Measurements from ENCODE around the gene CDH15.
"Not testable (repeated sequence)": the region's sequence is repeated elsewhere in the genome, so short reads cannot be mapped to it uniquely, and the experiment has no call there.

Gene CDH15

DNA sequence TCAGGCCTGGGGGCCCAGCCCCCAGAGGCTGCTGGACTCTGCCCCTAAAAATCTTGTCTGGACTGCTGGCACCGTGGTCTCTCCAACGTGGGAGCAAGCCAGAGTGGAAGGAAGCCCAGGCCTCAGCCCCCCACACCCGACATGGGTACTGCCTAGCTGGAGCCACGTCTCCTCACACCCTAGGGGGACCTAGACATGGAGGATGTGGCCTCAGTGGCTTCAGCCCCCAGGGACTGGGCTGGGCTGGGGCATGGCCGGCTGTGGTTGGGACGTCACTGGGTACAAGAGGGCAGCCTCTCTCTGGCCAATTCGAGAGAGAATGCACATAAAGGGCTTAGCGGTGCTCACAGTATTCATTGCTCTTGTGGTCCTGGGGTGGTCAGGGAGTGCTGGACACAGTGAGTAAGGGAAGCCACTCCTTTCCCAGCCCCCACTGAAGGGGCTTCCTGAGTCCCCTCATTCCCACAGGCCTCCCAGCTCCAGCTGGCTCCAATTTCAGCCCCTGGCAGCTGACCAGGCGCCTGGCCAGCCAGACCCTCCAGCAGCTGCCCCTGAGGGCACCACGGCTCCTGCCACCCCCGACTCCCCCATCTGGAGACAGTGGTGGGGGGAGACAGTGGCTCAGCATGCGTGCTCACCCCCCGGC is 1.1 kb downstream of the CDH15 start:
- DNase-seq (ENCODE audit: low spot score), result no peak

- no peak for DNase-seq (ENCODE audit: low spot score)
Measured at GRCh38 chr16:89173174-89173921, 1.8 kb downstream of the CDH15 start.

DNA sequence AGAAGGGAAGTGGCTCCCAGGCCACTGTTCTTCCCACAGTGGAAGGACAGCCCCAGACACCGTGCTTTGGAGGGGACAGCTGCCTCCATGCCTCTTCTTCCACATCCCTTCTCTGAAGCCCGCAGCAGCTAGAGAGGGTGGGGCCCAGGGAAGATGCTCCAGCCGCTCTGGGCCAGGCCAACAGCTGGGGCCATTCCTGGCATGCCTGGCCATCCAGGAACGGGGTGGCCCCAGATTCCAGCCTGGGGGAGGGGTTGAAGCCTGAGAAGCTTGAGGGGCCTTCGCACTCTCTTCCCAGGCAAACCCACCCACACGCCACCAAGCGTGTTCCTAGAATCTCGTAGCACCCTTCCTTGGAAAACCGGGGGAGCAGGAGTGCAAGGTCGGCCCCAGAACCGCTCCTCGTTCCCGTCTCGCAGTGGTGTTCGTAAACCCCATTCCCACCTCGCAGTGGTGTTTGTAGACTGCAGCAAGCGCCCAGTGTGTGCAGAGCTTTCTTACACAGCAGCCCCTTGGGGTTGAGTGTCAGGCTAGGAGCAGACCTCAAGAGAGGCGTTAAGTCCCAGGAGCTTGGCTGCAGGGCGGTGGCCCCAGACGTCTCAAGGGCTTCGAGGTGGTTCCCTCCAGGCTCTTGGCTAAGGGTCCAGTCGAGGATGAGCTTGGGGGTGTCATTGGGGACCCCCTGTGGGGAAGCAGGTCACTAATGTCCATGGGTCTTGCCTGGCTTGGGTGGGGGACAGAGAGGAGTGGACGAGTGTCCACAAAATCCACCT is 2.7 kb downstream of the CDH15 start:
- no peak for DNase-seq (ENCODE audit: low spot score)

GRCh38 chr16:89174877-89175276 is 3.3 kb downstream of the CDH15 start:
- DNase-seq (ENCODE audit: low spot score), result no peak

DNA sequence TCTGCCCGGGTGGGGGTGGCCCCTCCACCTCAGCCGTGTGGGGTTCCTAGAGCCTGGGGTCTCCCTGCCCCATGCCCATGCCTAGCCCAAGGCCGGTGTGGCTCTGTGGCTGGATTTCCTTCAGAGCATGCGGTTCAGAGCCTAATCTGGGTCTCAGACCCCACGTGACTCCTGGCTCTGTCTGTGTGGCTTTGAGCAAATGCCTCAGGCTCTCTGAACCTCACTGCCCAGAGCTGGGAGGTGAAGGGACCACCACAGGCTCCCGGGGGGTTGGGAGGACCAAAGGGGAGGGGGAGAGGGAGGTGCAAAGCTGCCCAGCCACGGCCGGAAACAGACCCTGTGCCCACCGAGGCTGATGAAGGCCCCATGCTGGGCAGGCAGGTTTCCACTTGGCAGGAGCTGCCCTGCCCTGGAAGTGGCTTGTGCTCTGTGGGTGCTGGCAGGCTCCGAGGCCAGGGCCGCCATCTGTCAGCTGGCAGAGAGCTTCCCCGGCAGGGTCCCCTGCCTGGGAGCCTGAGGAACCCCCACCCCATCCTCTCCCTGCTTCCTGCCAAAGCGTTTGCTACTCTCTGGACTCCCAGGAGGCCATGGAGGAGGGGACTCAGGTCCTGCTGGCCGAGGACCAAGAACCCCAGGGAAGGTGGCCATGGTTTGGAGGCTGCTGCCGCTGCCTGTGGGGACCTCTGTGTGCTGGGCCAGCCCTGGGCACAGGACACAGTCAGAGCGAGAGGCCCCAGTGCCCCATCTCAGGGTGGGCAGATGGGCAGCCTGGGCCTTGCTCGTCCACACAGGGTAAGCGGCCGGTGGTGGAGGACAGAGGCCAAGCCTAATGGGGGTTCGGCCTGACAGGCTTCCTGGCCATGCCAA is 4.0 kb downstream of the CDH15 start:
- DNase-seq (ENCODE audit: low spot score), result no peak

DNA sequence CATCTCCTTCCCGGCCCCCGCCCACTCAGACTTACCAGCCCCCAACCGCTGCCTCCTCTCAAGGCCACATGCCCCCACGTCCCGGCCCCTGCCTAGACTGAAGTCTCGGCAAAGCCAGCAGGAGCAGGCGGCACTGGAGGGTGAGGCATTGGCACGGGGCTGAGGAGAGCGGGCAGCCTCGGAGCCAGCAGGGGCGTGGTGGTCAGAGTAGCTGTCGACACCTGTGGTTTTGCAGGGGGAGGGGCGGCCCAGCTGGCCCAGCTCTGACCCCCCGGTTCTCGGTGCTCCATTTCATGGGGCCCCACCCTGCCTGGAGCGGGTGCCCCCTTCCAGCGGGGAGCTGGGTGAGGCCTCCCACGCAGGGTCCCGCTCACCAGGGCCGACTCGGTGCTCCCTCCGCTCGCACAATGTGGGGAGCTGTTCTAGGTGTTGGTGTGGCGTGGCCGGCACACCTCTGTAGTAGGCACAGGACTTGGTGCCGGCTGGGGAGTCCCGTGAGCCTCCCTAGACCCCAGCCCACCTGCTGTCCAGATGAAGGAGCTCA is 4.7 kb downstream of the CDH15 start:
- DNase-seq (ENCODE audit: low spot score), result no peak

- DNase-seq (ENCODE audit: low spot score), result no peak
Measured at GRCh38 chr16:89176717-89177116, 5.2 kb downstream of the CDH15 start.

DNA sequence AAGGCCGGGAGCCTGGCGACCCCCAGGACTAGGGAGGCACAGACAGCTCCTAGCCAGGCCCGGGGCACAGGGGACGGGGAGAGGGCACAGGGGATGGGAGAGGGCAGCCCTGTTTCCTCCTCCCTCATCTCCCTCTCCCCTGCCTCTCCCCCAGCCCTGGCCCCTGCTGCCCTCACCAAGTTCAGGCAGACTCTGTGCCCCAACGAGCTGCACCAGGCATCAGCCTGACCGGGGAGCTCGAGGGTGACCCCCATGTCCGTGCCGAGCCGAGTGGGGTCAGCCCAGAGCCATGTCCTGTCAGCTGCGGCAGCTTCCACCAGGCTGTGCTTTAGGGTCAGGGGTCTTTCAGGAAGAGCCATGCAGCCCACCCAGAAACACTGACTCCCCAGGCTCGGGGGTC is 6.0 kb downstream of the CDH15 start:
- DNase-seq (ENCODE audit: low spot score), result no peak

GRCh38 chr16:89178453-89179147 is 7.1 kb downstream of the CDH15 start:
- no peak for DNase-seq (ENCODE audit: low spot score)

DNA sequence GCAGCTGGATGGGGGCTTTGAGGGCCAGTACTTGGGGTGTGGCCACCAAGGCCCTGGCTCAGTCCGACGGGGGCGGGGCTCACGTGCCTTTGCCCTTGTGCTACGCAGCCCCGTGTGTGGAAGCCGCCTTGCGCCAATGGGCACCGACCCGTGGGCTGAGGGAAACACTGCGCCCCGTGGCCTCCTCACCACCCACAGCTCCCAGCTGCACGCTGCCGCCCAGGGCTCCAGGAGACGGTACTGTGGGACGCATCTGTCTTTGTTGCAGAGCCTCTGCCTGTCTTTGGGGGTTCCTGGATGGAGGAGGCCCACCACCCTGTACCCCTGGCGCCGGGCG is 7.6 kb downstream of the CDH15 start:
- DNase-seq (ENCODE audit: low spot score), result no peak

DNA sequence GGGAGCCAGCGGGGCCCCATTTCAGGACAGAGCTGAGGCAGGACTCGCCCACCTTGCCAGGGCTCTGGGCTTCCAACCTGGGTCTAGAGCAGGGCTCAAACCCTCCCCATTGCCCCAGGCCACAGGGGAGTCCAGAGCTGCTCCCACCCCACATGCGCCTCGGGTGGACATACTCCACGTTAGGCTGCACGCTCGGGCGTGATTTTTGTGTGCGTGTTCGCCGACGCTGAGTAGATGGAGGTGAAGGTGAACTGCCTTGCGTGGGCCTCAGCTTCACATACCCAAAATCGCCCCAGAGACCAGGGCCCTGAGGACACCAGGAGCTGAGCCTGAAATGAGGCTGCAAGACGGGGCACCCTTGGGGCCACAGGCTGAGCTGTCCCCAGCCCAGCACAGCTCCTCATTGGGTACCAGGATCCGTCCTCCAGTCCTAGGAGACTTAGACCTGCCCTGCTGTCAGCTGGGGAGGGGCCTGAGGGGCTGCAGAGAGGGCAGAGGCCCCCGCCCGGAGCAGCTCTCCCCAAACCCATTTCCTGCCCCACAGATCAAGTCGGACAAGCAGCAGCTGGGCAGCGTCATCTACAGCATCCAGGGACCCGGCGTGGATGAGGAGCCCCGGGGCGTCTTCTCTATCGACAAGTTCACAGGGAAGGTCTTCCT is 8.2 kb downstream of the CDH15 start:
- no peak for DNase-seq (ENCODE audit: low spot score)

GRCh38 chr16:89183463-89183862 is 11.9 kb downstream of the CDH15 start:
- no peak for DNase-seq (ENCODE audit: low spot score)

- DNase-seq (ENCODE audit: low spot score), result no peak
Measured at GRCh38 chr16:89183975-89184676, 12.6 kb downstream of the CDH15 start.

GRCh38 chr16:89184677-89184932 is 13.1 kb downstream of the CDH15 start:
- no peak for DNase-seq (ENCODE audit: low spot score)

- DNase-seq (ENCODE audit: low spot score), result no peak
Measured at GRCh38 chr16:89184933-89185794, 13.6 kb downstream of the CDH15 start.

DNA sequence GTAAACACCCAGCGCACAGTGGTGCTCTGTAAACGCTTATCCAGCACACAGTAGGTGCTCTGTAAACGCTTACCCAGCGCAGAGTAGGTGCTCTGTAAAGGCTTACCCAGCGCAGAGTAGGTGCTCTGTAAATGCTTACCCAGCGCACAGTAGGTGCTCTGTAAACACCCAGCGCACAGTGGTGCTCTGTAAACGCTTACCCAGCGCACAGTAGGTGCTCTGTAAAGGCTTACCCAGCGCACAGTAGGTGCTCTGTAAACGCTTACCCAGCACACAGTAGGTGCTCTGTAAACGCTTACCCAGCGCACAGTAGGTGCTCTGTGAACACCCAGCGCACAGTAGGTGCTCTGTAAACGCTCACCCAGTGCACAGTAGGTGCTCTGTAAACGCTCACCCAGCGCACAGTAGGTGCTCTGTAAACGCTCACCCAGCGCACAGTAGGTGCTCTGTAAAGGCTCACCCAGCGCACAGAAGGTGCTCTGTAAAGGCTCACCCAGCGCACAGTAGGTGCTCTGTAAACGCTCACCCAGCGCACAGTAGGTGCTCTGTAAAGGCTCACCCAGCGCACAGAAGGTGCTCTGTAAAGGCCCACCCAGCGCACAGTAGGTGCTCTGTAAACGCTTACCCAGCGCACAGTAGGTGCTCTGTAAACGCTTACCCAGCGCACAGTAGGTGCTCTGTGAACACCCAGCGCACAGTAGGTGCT is 14.5 kb downstream of the CDH15 start:
- not testable (repeated sequence) for DNase-seq (ENCODE audit: low spot score)

- DNase-seq (ENCODE audit: low spot score), result not testable (repeated sequence)
Measured at GRCh38 chr16:89186593-89187031, 15.1 kb downstream of the CDH15 start.

DNA sequence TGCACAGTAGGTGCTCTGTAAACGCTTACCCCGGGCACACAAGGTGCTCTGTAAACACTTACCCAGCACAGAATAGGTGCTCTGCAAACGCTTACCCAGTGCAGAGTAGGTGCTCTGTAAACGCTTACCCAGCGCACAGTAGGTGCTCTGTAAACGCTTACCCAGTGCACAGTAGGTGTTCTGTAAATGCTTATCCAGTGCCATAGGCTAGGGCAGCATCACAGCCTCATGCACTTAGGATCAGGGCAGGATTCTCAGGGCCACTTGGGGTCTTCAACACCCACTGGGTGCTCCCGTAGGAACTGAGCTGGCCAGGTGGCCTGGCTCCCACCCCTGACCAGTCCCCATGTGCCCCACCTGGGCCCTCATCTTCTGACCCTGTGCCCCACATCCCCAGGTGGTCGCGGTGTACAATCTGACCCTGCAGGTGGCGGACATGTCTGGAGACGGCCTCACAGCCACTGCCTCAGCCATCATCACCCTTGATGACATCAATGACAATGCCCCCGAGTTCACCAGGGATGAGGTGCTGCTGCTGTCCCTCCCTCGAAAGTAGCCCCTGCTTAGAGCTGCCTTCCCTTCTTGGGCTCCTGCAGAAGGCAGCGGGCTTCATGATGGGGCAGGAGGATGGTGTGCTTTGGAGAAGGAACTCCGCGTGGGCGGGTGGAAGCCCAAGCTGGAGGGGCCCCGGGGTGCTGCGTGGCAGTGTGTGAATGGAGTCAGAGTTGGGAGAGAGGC is 15.7 kb downstream of the CDH15 start:
- peak; percentile 14 for DNase-seq (ENCODE audit: low spot score)
